Measurements from ENCODE around the gene SORCS3.

DNA sequence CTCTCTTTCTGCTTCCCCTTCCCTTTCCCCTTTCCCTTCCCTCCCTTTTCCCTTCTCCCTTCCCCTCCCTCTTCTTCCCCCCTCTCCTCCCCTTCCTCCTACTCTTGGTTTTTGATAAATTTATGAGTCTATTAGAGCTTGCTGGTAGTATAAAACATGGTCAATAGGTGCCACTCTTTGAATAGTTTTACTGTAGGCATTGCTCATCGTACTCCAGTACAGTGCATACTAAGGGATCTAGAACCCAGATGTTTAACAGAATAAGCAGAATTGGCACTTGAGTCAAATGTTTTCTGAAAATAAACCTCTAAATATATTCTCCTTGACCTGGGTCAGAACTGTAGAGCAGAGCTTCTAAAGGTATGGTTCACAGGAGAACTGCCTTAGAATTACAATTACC, 126.7 kb downstream of the SORCS3 start:
- TF ChIP-seq SIN3A (IDR thresholded peaks at IDR 0.05; ENCODE audit: borderline replicate concordance, low read depth, low read length), result no peak
- TF ChIP-seq ZNF263 (CRISPR knock-in tag; IDR thresholded peaks at IDR 0.05), result no peak
- no peak for TF ChIP-seq GPN1 (CRISPR knock-in tag; IDR thresholded peaks at IDR 0.05; ENCODE audit: borderline replicate concordance)
- TF ChIP-seq MEIS1 (CRISPR knock-in tag; IDR thresholded peaks at IDR 0.05; ENCODE audit: borderline replicate concordance), result no peak
- no peak for TF ChIP-seq HNRNPLL (IDR thresholded peaks at IDR 0.05; ENCODE audit: low read depth, low read length, poor library complexity, severe bottlenecking)
- TF ChIP-seq TCF7 (IDR thresholded peaks at IDR 0.05; ENCODE audit: low read depth), result no peak
- TF ChIP-seq, protein P1, sequence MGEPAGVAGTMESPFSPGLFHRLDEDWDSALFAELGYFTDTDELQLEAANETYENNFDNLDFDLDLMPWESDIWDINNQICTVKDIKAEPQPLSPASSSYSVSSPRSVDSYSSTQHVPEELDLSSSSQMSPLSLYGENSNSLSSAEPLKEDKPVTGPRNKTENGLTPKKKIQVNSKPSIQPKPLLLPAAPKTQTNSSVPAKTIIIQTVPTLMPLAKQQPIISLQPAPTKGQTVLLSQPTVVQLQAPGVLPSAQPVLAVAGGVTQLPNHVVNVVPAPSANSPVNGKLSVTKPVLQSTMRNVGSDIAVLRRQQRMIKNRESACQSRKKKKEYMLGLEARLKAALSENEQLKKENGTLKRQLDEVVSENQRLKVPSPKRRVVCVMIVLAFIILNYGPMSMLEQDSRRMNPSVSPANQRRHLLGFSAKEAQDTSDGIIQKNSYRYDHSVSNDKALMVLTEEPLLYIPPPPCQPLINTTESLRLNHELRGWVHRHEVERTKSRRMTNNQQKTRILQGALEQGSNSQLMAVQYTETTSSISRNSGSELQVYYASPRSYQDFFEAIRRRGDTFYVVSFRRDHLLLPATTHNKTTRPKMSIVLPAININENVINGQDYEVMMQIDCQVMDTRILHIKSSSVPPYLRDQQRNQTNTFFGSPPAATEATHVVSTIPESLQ (CRISPR knock-in tag; conservative IDR thresholded peaks at IDR 0.05), result no peak
- TF ChIP-seq, protein P2, sequence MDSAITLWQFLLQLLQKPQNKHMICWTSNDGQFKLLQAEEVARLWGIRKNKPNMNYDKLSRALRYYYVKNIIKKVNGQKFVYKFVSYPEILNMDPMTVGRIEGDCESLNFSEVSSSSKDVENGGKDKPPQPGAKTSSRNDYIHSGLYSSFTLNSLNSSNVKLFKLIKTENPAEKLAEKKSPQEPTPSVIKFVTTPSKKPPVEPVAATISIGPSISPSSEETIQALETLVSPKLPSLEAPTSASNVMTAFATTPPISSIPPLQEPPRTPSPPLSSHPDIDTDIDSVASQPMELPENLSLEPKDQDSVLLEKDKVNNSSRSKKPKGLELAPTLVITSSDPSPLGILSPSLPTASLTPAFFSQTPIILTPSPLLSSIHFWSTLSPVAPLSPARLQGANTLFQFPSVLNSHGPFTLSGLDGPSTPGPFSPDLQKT (CRISPR knock-in tag; IDR thresholded peaks at IDR 0.05; ENCODE audit: borderline replicate concordance), result no peak
- no peak for TF ChIP-seq FIP1L1 (IDR thresholded peaks at IDR 0.05; ENCODE audit: borderline replicate concordance, insufficient read depth, low read depth, low read length)
- no peak for TF ChIP-seq PHF8 (CRISPR knock-in tag; IDR thresholded peaks at IDR 0.05)
- TF ChIP-seq, protein P3, sequence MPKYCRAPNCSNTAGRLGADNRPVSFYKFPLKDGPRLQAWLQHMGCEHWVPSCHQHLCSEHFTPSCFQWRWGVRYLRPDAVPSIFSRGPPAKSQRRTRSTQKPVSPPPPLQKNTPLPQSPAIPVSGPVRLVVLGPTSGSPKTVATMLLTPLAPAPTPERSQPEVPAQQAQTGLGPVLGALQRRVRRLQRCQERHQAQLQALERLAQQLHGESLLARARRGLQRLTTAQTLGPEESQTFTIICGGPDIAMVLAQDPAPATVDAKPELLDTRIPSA (CRISPR knock-in tag; IDR thresholded peaks at IDR 0.05; ENCODE audit: borderline replicate concordance), result no peak
- TF ChIP-seq ZBTB7A (CRISPR knock-in tag; IDR thresholded peaks at IDR 0.05), result no peak
- no peak for TF ChIP-seq NFKBIZ (CRISPR knock-in tag; IDR thresholded peaks at IDR 0.05)
- no peak for TF ChIP-seq ZNF274 (CRISPR knock-in tag; IDR thresholded peaks at IDR 0.05)

Data from HepG2 (cell line).